Astrocyte of the hippocampus (primary cell): Measurements from ENCODE around the gene PRR18.

Source experiments
- DNase-seq: peaks from one replicate; pipeline ENCODE4 v3.0.0; 2011; ENCODE audit warnings: low read depth, low spot score

PRR18 gene

GRCh38 chr6:166275714-166276166, 32.5 kb downstream of the PRR18 start:
- DNase-seq, result peak; percentile 83

GRCh38 chr6:166274739-166275370, 33.3 kb downstream of the PRR18 start:
- no peak for DNase-seq

- no peak for DNase-seq
Measured at GRCh38 chr6:166274163-166274562, 34.0 kb downstream of the PRR18 start.

GRCh38 chr6:166271376-166271765, 36.8 kb downstream of the PRR18 start:
- no peak for DNase-seq

GRCh38 chr6:166270706-166271375, 37.4 kb downstream of the PRR18 start:
- DNase-seq, result no peak

GRCh38 chr6:166269301-166270039, 38.7 kb downstream of the PRR18 start:
- no peak for DNase-seq

- no peak for DNase-seq
Measured at GRCh38 chr6:166268431-166268830, 39.8 kb downstream of the PRR18 start.

- no peak for DNase-seq
Measured at GRCh38 chr6:166267526-166267925, 40.7 kb downstream of the PRR18 start.

GRCh38 chr6:166266336-166266735, 41.9 kb downstream of the PRR18 start:
- no peak for DNase-seq

GRCh38 chr6:166262743-166263515, 45.3 kb downstream of the PRR18 start:
- no peak for DNase-seq

GRCh38 chr6:166259296-166259977, 48.8 kb downstream of the PRR18 start:
- no peak for DNase-seq

GRCh38 chr6:166258854-166259276, 49.3 kb downstream of the PRR18 start:
- DNase-seq, result no peak

- DNase-seq, result no peak
Measured at GRCh38 chr6:166257911-166258318, 50.3 kb downstream of the PRR18 start.
